Measurements from ENCODE around the gene JTB.

GRCh38 chr1:153985941-153986761 is 8.7 kb upstream of the JTB start, which contains the start of gene RAB13:
- TF ChIP-seq CTCF (IDR thresholded peaks at IDR 0.05; ENCODE audit: low read depth, low read length, poor library complexity, severe bottlenecking) = no peak
- no peak for TF ChIP-seq EZH2phosphoT487 (IDR thresholded peaks at IDR 0.05; ENCODE audit: borderline replicate concordance, low read length)

Data from DOHH2 (cell line).